OCI-LY3 (cell line): ENCODE measurements around the gene STRA6.

Experiments
- H2AFZ ChIP-seq: fragments of 200-600, 300-600 bp; shearing (Covaris generic); 2 replicates; pipeline ENCODE4 v1.6.0; 2014; ENCODE audit warnings: antibody characterized with exemption, low read depth, low read length
- H3K27ac ChIP-seq: fragments of 200-600, 300-600 bp; sonication (generic); 2 replicates; pipeline ENCODE4 v1.5.1; 2014; ENCODE audit warnings: mild to moderate bottlenecking, low read length, moderate library complexity, mixed read lengths
- H3K27me3 ChIP-seq: fragments of 200-600, 300-600 bp; sonication (generic); 2 replicates; pipeline ENCODE4 v1.6.1; 2014; ENCODE audit warnings: low read depth, low read length, mixed read lengths
- H3K36me3 ChIP-seq: fragments of 200-600, 300-600 bp; sonication (generic); replicated peaks from 2 replicates; pipeline ENCODE3; 2014; ENCODE audit warnings: low read depth, low read length, mixed read lengths
- H3K4me1 ChIP-seq: fragments of 300-600, 200-600 bp; sonication (generic); 2 replicates; pipeline ENCODE4 v1.6.1; 2014; ENCODE audit warnings: low read length, mixed read lengths
- H3K4me2 ChIP-seq: fragments of 200-600, 300-600 bp; sonication (generic); 2 replicates; pipeline ENCODE4 v1.6.1; 2014; ENCODE audit warnings: low read length, mixed read lengths
- H3K4me3 ChIP-seq: fragments of 300-600, 200-600 bp; sonication (generic); 2 replicates; pipeline ENCODE4 v1.5.1; 2014; ENCODE audit warnings: antibody characterized with exemption, mild to moderate bottlenecking, low read length, moderate library complexity
- H3K79me2 ChIP-seq: fragments of 300-600, 200-600 bp; shearing (Covaris generic); 2 replicates; pipeline ENCODE4 v1.6.1; 2014; ENCODE audit warnings: mild to moderate bottlenecking, low read length, mixed read lengths
- H3K9ac ChIP-seq: fragments of 300-600, 200-600 bp; shearing (Covaris generic); 2 replicates; pipeline ENCODE4 v1.6.0; 2014; ENCODE audit warnings: mild to moderate bottlenecking, low read length, moderate library complexity
- H3K9me3 ChIP-seq: fragments of 200-600, 300-600 bp; shearing (Covaris generic); 2 replicates; pipeline ENCODE4 v1.6.1; 2014; ENCODE audit warnings: low read length, mixed read lengths; ENCODE audit not compliant: insufficient read depth
- H4K20me1 ChIP-seq: fragments of 200-600, 300-600 bp; sonication (generic); 2 replicates; pipeline ENCODE4 v1.6.1; 2016; ENCODE audit warnings: low read length, mixed read lengths; ENCODE audit not compliant: insufficient read depth
- EZH2phosphoT487 ChIP-seq: fragments of 200-600 bp; shearing (Covaris generic); IDR thresholded peaks from 2 replicates; pipeline ENCODE4 v1.6.1; 2018; ENCODE audit warnings: antibody characterized with exemption, mixed run types, low read depth
- TF ChIP-seq, protein P1 (sequence below): fragments of 200-600, 300-600 bp; sonication (generic); IDR thresholded peaks from 2 replicates; pipeline ENCODE4 v1.5.1; 2014; ENCODE audit warnings: antibody characterized with exemption, low read length, low read depth

The STRA6 gene

DNA sequence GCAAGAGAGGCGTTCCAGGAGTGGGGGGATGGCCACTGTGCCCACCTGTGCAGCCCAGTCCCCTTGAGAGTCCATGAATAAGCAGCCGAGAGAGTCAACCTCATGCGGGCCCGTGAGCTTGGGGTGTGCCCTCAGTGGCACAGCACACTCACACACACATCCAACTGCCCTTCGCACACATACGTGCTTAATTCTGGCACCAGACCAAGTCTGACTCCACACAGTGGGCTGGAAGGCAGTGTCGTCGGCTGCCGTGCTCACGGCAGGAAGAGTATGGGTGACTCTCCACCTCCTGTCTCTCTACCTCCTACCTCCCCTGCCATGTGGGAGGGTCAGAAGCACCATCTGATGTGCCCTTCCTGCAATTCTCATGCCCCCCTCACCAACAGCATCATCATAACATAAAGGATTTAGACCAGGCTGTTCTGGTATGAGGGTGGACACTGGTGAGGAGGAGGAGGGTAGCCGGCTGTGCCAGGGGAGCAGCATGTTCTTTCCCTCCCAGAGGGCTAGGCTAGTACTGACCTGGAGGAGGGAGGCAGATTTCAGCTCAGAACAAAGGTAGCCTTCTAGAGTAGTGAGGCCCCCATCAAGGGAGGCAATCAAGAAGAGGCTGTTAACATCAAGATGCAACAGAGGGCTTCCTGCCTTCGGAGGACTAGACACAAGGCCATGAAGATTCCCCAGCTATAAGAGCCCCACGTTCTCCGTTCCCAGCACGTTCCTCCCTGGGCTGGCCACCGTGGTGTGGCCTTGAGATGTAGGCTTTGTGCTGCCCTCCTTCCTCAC, 5.3 kb upstream of the STRA6 start:
- Histone ChIP-seq H3K4me3 (no peak overlapping the region), H2AFZ (no peak overlapping the region), H3K4me1 (no peaks in the 10 kb centered on the region), H3K27me3 (peaks cover 17% of the 10 kb centered on the region), H3K79me2 (no peaks in the 10 kb centered on the region), H4K20me1 (no peaks in the 10 kb centered on the region), H3K4me2 (no peak overlapping the region), H3K27ac (no peak overlapping the region), H3K9me3 (no peaks in the 10 kb centered on the region), H3K36me3 (no peaks in the 10 kb centered on the region), H3K9ac (no peak overlapping the region)
- no peak for TF ChIP-seq EZH2phosphoT487
- TF ChIP-seq, protein P1, sequence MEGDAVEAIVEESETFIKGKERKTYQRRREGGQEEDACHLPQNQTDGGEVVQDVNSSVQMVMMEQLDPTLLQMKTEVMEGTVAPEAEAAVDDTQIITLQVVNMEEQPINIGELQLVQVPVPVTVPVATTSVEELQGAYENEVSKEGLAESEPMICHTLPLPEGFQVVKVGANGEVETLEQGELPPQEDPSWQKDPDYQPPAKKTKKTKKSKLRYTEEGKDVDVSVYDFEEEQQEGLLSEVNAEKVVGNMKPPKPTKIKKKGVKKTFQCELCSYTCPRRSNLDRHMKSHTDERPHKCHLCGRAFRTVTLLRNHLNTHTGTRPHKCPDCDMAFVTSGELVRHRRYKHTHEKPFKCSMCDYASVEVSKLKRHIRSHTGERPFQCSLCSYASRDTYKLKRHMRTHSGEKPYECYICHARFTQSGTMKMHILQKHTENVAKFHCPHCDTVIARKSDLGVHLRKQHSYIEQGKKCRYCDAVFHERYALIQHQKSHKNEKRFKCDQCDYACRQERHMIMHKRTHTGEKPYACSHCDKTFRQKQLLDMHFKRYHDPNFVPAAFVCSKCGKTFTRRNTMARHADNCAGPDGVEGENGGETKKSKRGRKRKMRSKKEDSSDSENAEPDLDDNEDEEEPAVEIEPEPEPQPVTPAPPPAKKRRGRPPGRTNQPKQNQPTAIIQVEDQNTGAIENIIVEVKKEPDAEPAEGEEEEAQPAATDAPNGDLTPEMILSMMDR: no peak

DNA sequence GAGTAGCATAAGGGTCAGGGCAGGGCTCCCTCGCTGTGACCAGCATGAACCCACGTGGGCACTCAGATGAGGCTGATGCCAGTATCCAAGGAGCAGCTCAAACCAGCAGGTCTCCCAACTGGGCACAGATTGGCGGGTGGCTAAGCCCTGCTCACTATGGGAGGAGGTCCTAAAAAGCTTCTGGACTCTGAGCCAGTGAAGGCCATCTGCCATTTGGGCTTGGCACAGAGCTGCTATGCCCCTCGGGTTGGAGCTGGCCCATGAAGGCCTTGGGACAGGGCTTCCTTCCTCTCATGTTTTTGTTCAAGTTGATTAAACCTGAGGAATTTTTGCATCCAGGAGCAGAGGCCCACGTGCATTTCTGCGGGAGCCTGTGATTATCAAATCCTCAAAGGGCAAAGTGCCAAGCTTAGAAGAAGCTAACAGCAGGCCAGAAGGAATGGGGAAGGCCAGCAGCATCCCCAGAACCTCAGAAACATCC, 4.3 kb upstream of the STRA6 start:
- Histone ChIP-seq H4K20me1 (no peaks in the 10 kb centered on the region), H3K36me3 (no peaks in the 10 kb centered on the region), H3K4me1 (no peaks in the 10 kb centered on the region), H2AFZ (no peak overlapping the region), H3K9me3 (no peaks in the 10 kb centered on the region), H3K79me2 (no peaks in the 10 kb centered on the region), H3K27me3 (peaks cover 18% of the 10 kb centered on the region), H3K4me3 (no peak overlapping the region), H3K27ac (no peak overlapping the region), H3K9ac (no peak overlapping the region), H3K4me2 (no peak overlapping the region)
- TF ChIP-seq, protein P1: no peak
- TF ChIP-seq EZH2phosphoT487: no peak

DNA sequence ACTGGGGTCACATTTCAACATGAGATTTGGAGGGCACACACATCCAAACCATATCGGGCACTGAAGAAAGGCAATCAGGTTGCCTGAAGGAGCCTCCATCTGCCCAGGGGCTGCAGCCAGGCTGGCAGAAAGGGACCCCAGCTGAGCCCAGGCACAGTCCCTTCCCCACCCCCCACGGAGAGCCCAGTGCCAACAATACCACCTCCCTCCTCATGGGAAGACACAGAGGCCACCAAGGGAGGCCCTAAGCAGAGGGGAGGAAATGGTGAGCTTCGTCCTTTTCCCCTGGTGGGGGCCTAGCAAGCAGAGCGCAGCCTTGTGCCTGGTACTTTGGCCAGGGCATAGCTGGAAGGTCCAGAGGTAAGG, 3.0 kb upstream of the STRA6 start:
- no peak overlapping the region for H2AFZ ChIP-seq
- no peak overlapping the region for H3K4me3 ChIP-seq
- no peak for TF ChIP-seq EZH2phosphoT487
- TF ChIP-seq, protein P1: no peak
- no peaks in the 10 kb centered on the region for H3K9me3 ChIP-seq
- H3K4me2 ChIP-seq: no peak overlapping the region
- H3K36me3 ChIP-seq: no peaks in the 10 kb centered on the region
- H3K27me3 ChIP-seq: peaks cover 18% of the 10 kb centered on the region
- H3K9ac ChIP-seq: no peak overlapping the region
- H4K20me1 ChIP-seq: no peaks in the 10 kb centered on the region
- H3K79me2 ChIP-seq: no peaks in the 10 kb centered on the region
- H3K4me1 ChIP-seq: peaks cover 3% of the 10 kb centered on the region
- H3K27ac ChIP-seq: no peak overlapping the region

DNA sequence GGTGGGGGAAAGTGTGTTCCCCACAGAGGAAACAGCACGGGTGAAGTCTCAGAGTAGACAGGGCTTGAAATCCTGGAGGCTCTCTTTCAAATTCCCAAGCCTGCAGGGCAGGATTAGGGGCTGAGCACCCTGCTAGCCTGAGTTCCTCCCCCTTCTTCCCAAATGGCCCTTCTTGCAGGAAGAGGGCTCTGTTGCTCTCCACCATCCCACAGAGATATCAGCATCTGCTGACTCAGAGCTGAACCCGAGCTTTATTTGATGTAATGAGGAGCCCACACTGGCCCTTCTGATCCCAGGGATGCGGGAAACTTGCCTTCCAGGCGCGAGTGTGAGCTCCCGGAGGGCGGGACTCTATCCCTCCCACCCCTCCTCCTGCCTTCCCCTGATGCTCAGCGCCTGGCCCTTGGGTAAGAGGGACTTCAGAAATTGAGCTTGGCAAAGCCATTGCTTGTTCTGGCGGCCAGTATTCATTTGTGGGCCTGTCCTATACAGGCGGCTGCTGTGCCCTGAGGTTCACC, 1.4 kb upstream of the STRA6 start:
- Histone ChIP-seq H3K4me2 (no peak overlapping the region), H3K4me1 (peaks cover 8% of the 10 kb centered on the region), H3K27me3 (peaks cover 18% of the 10 kb centered on the region), H3K27ac (no peak overlapping the region), H3K36me3 (no peaks in the 10 kb centered on the region), H3K9ac (no peak overlapping the region), H3K79me2 (no peaks in the 10 kb centered on the region), H3K4me3 (no peak overlapping the region), H4K20me1 (no peaks in the 10 kb centered on the region), H3K9me3 (no peaks in the 10 kb centered on the region), H2AFZ (no peak overlapping the region)
- TF ChIP-seq EZH2phosphoT487: no peak
- TF ChIP-seq, protein P1: no peak
